Lung microvascular endothelial cell (primary cell): ENCODE measurements around the gene CDYL2. TPM values are rescaled to one million over a fixed set of nuclear protein-coding genes. Genes with fewer than 3 reads are reported as not detected.
"Not testable (repeated sequence)": the region's sequence is repeated elsewhere in the genome, so short reads cannot be mapped to it uniquely, and the experiment has no call there.

Source experiments
- DNase-seq, 2 donors: peaks; one replicate each; pipeline versions ENCODE4 v3.0.0 to v3.0.0-alpha.2; 2010; ENCODE audit warnings: low read depth in 2 of 2
- total RNA-seq: library from RNA; depleted of rRNA; stranded (reverse); fragments of >200 nt; gene quantifications from 2 replicates; pipeline ENCODE4 v1.2.1, GENCODE V29; 2014

CDYL2 gene
- total RNA-seq, 1 donor from 2014 or later: 29.0 TPM

- no peak for DNase-seq
These were observed 132.0 kb downstream of the CDYL2 start for GRCh38 chr16:80672379-80672778.

- no peak for DNase-seq
These were observed 133.0 kb downstream of the CDYL2 start for GRCh38 chr16:80671281-80671849.

DNA sequence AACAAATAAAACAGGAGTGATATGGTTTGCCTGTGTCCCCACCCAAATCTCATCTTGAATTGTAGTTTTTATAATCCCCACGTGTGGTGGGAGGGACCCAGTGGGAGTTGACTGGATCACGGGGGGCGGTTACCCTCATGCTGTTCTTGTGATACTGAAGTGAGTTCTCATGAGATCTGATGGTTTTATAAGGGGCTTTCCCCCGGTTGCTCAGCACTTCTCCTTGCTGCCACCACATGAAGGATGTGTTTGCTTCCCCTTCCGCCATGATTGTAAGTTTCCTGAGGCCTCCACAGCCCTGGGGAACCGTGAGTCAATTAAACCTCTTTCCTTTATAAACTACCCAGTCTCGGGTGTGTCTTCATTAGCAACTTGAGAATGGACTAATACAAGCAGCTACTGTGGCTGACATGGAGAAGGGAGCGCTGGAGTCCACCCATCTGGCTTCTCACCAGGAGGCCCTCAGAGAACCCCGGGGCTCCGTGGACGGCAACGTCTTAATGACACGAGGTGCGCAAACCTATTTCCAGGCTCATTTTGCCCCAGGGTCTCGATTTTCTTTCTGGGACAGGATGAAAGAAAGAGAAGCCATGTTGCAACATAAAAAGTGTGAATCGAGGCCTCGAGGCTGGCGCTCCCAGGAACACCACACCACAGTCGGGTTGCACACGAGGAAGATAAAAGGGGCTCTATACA, 134.1 kb downstream of the CDYL2 start:
- no peak for DNase-seq

GRCh38 chr16:80669673-80670072, 134.7 kb downstream of the CDYL2 start:
- DNase-seq: no peak

DNA sequence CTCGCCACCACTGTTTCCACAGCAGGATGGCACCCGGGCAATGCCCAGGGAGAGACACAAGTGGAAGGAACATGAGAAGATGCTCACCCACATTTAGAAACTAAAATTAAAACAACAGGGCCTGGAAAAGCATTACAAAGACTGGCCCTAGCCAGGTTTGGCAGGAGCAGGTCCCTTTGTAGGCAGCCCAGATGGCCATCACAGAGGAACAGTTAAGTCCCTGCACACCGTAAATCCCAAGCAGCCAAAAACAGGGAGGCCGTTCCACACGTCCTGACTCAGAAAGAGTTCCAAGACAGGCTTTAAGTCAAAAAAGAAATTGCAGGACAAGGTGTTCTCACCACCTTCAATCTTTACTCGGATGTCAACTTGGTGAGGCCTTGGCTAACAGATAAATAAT, 136.5 kb downstream of the CDYL2 start:
- DNase-seq: no peak

GRCh38 chr16:80667251-80667560, 137.2 kb downstream of the CDYL2 start:
- peak in 1 of 2 donors; percentile 53 for DNase-seq

- DNase-seq: peak in 1 of 2 donors; percentile 56
These were observed 137.8 kb downstream of the CDYL2 start for GRCh38 chr16:80666378-80667250.

- DNase-seq: no peak
These were observed 139.0 kb downstream of the CDYL2 start for GRCh38 chr16:80665356-80665755.

DNA sequence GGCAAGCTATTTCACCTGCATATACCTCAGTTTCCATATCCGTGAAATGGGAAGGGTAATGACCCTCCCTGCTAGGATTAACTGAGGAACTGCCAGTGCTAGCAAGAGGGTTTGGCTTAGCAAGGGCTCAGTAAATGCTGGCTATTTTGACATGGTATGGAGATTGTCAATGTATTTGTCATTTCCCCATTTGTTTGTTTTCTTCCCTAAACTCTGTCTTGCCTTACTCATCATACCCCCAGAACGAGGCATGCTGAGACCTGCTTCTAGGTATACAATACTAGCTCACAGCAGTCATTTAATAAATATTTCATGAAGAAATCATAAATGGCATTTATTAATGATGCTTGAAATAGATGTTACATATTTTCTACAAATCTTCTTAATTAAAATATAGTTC, 139.6 kb downstream of the CDYL2 start:
- DNase-seq: no peak

- no peak for DNase-seq
These were observed 140.2 kb downstream of the CDYL2 start for GRCh38 chr16:80664226-80664625.

- DNase-seq: no peak
These were observed 141.3 kb downstream of the CDYL2 start for GRCh38 chr16:80663078-80663477.

- DNase-seq: no peak
These were observed 144.5 kb downstream of the CDYL2 start for GRCh38 chr16:80659865-80660264.

DNA sequence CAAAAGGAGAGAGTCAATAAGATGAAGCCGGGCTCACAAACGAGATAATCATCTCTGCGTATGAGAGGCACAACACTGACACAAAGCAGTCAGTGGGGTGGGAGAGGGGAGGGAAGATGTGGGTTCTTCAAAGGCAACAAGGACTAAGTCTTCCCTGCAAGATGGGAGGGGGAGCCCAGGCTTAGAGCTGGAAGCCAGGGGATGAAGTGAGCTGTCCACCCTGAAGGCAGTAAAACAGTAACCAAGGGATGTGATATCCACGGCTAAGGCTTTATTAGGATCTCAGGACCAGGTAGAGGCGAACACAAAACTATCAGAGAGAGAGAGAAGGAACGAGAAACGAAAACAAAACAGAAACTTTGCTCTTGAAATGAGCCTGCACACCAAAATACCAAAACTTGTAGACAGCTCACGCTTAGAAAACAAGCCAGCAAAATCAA, 147.7 kb downstream of the CDYL2 start:
- DNase-seq: peak in 1 of 2 donors; percentile 10

DNA sequence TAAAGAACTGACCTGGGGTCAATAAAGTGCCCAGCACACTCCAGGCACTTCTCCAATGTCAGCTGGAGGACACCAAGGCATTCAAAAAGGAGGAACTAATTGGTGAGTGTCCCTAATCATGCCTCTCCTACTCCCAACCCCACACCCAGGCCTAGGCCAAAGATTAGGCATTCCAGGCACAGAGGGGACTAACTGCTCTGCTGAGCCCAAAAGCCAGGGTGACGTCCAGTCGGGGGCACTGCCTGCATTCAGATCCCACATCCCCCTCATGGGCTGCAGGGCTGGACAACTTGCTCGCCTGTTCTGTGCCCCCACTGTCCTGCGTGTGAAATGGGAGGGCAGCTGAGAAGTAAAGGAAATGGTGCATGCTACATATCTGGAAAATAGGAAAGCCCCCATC, 148.2 kb downstream of the CDYL2 start:
- no peak for DNase-seq

DNA sequence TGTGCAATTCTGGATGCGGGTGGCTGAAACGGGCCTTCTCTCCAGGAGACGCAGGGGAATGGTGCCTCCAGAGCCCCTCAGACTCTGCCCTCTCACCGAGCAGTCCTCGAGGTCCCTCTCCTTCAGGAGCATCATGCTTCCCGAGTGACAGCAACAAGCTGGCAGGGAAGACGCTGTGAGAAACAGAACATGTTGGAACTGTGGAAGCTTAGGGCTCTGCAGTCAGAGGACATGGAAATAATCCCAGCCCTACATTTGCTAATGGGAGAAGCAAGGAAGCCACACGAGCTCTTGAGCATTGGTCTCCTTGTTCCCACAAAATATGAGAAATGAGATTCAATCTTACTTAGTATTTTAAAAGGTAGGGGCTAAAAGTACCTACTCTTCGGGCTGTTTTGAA, 148.6 kb downstream of the CDYL2 start:
- DNase-seq: no peak

DNA sequence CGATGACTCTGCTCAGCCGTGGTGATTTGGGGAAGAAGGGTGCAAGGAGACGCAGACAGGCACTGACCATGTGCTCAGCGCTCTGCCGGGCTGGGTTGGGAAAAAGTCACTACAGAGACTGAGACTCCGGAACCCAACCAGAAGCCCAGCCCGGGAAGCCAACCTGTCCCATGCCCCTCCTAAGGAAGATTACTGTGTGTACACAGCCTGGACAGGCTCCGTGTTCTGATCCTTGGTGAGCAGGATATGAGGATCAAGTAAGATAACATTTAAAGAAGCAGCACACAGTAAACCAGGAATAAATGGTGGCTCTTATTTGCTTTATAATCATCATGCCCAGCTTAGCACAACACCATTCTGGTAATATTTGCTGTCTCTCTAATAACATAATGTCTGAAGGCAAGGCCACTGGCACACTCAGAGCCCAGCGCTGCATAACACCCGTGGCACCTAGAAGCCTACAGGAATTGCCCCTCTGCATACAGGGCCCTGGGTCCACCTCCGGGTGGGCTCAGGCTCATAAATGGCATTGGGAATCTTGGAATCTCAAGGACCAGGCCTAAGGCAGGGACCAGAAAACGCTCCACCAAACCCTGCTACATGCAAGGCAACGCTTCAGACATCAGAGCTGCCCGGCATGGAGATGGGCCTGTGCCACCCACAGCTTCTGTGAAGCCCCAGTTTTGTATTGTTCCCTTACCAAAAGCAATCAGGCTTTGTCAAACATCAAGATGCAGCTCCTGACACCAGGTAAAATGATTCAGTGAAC, 150.1 kb downstream of the CDYL2 start:
- no peak for DNase-seq

DNA sequence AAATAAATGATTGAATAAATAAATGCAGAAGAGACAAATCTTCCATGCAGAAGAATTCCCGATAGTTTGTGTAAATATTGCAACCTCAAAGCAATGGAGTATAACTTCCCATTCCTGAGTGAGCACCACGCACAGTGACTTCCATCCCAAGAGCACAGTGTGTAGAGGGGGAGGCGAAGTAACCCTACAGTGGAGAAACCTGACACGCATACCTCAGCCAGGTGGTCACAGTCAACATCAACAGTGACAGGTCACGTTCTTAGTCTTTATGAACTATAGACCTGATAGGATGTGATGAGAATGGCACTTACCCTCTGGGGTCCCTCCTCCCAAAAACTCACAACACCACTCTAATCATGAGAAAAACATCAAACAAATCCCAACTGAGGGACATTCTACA, 152.0 kb downstream of the CDYL2 start:
- no peak for DNase-seq

DNA sequence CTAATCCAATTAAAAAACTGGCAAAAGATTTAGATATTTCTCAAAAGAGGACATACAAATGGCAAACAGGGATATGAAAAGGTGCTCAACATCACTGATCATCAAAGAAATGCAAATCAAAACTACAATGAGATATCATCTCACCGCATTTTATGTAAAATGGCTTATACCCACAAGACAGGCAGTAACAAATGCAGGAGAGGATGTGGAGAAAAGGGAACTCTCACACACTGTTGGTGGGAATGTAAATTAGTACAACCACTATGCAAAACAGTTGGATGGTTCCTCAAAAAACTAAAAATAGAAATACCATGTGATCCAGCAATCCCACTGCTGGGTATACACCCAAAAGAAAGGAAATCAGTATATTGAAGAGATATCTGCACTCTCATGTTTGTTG, 154.1 kb downstream of the CDYL2 start:
- DNase-seq: not testable (repeated sequence)

- DNase-seq: no peak
These were observed 164.1 kb downstream of the CDYL2 start for GRCh38 chr16:80640316-80640715.

- no peak for DNase-seq
These were observed 164.8 kb downstream of the CDYL2 start for GRCh38 chr16:80639636-80640035.

DNA sequence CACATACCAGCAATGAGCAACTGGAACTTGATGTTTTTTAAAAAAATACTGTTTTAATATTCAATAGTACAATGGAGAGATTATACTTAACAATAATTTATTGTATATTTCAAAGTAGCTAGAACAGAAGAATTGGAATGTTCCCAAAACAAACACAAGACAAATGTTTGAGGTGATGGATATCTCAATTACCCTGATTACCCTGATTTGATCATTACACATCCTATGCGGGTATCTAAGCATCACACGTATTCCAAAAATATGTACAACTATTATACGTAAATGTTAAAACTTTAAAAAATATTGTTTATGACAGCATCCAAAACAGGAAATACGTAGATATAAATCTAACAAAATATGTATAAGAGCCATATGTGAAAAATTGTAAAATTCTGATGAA, 166.8 kb downstream of the CDYL2 start:
- DNase-seq: no peak

GRCh38 chr16:80631581-80631980, 172.8 kb downstream of the CDYL2 start:
- DNase-seq: no peak
